ENCODE data around the gene SPACA1. TPM values are rescaled to one million over a fixed set of nuclear protein-coding genes. Genes with fewer than 3 reads are reported as not detected.

Gene SPACA1
- total RNA-seq, 4 donors from 2014 or later, result not detected

GRCh38 chr6:88031550-88031949, 16.1 kb upstream of the SPACA1 start:
- H3K9me3 ChIP-seq, result peaks cover 0 to 42% (median 31%) of the 10 kb centered on the region in 4 donors
- WGBS, result 73% methylated on average over 1 of the region's 1 CpG
- no peaks in the 10 kb centered on the region for H3K36me3 ChIP-seq
- H3K27me3 ChIP-seq, result no peaks in the 10 kb centered on the region
- no peak for DNase-seq (ENCODE audit: extremely low spot score)
- TF ChIP-seq, protein P1, sequence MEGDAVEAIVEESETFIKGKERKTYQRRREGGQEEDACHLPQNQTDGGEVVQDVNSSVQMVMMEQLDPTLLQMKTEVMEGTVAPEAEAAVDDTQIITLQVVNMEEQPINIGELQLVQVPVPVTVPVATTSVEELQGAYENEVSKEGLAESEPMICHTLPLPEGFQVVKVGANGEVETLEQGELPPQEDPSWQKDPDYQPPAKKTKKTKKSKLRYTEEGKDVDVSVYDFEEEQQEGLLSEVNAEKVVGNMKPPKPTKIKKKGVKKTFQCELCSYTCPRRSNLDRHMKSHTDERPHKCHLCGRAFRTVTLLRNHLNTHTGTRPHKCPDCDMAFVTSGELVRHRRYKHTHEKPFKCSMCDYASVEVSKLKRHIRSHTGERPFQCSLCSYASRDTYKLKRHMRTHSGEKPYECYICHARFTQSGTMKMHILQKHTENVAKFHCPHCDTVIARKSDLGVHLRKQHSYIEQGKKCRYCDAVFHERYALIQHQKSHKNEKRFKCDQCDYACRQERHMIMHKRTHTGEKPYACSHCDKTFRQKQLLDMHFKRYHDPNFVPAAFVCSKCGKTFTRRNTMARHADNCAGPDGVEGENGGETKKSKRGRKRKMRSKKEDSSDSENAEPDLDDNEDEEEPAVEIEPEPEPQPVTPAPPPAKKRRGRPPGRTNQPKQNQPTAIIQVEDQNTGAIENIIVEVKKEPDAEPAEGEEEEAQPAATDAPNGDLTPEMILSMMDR (IDR thresholded peaks at IDR 0.05), result no peak
- TF ChIP-seq POLR2A (IDR thresholded peaks at IDR 0.05; ENCODE audit: low read depth) (no peak), POLR2AphosphoS5 (IDR thresholded peaks at IDR 0.05) (no peak), EP300 (IDR thresholded peaks at IDR 0.05) (no peak)
- no peak overlapping the region for H3K27ac ChIP-seq (replicated peaks in 1 of 4)
- intact Hi-C loops (cut with DNase I), result no loop called here
- H3K4me1 ChIP-seq, result no peaks in the 10 kb centered on the region
- no peak overlapping the region for H3K4me3 ChIP-seq

GRCh38 chr6:88044530-88044929, 3.1 kb upstream of the SPACA1 start:
- Histone ChIP-seq H3K9me3 (peaks cover 0 to 6% (median 2%) of the 10 kb centered on the region in 4 donors), H3K4me1 (no peaks in the 10 kb centered on the region), H3K4me3 (no peak overlapping the region), H3K27me3 (peaks cover 0 to 9% (median 0%) of the 10 kb centered on the region in 4 donors), H3K27ac (replicated peaks in 1 of 4) (no peak overlapping the region), H3K36me3 (no peaks in the 10 kb centered on the region)
- intact Hi-C loops (cut with DNase I), result no loop called here
- no peak for DNase-seq (ENCODE audit: extremely low spot score)
- TF ChIP-seq, protein P1 (IDR thresholded peaks at IDR 0.05), result no peak
- TF ChIP-seq EP300 (IDR thresholded peaks at IDR 0.05) (no peak), POLR2AphosphoS5 (IDR thresholded peaks at IDR 0.05) (no peak), POLR2A (IDR thresholded peaks at IDR 0.05; ENCODE audit: low read depth) (no peak)

DNA sequence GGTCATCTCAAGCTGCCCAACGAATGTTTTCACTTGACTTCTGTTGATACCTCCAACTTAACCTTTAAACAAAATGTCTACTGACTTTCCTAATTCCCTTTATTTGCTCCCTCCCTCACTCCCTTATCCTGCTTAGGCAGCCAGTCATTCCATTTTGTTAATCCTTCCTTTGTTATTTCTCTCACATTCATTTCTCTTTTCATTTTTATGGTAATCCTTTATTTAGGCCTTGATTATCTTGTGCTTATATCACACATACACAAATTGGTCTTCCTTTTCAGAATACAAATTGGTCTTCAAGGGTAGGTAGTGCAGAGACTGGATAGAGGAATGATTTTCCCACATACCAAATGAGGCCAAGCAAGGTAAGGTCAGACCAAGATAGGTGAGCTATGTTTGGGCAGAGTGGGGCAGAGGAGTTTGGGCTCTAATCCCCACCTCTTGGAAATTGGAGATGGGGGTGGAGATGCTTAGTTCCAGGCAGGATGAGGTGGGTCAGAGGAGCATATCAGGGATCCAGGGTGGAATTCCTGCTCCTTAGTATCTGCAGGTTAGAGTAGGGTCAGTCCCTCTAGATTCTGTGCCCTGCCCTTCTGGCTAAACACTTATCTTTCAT, 2.0 kb upstream of the SPACA1 start:
- H3K4me3 ChIP-seq, result no peak overlapping the region
- H3K27ac ChIP-seq (replicated peaks in 1 of 4), result no peak overlapping the region
- no peak for DNase-seq (ENCODE audit: extremely low spot score)
- peaks cover 0 to 6% (median 2%) of the 10 kb centered on the region in 4 donors for H3K9me3 ChIP-seq
- peaks cover 0 to 9% (median 0%) of the 10 kb centered on the region in 4 donors for H3K27me3 ChIP-seq
- 70% methylated on average over 1 of the region's 1 CpG for WGBS
- no peaks in the 10 kb centered on the region for H3K36me3 ChIP-seq
- intact Hi-C loops (cut with DNase I), result no loop called here
- TF ChIP-seq, protein P1 (IDR thresholded peaks at IDR 0.05), result no peak
- TF ChIP-seq EP300 (IDR thresholded peaks at IDR 0.05) (no peak), POLR2A (IDR thresholded peaks at IDR 0.05; ENCODE audit: low read depth) (no peak), POLR2AphosphoS5 (IDR thresholded peaks at IDR 0.05) (no peak)
- H3K4me1 ChIP-seq, result no peaks in the 10 kb centered on the region

DNA sequence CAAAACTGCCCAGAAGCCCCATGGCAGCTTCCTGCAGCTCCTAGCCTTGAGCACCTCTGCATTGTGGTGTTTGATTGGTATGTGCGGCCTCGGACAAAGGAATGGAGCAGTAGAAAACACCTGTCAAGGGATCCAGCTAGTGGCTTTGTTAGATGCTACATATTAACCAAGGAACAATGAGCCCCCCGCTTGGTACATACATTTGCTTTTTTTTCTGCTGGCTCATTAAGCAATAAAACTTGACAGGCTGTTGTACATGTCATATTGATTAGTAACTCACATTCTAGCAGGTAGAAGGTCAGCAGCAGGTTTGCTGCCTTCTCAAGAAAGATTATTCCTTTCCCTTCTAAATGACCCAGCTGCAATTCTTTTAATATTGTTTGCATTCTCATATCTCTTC, 937 bp downstream of the SPACA1 start:
- Histone ChIP-seq H3K9me3 (peaks cover 0 to 6% (median 2%) of the 10 kb centered on the region in 4 donors), H3K27ac (replicated peaks in 1 of 4) (no peak overlapping the region), H3K4me3 (no peak overlapping the region), H3K36me3 (no peaks in the 10 kb centered on the region), H3K4me1 (no peaks in the 10 kb centered on the region), H3K27me3 (peaks cover 0 to 9% (median 0%) of the 10 kb centered on the region in 4 donors)
- WGBS, result 79% methylated on average over 3 of the region's 3 CpGs
- no peak for TF ChIP-seq EP300 (IDR thresholded peaks at IDR 0.05)
- TF ChIP-seq POLR2A (IDR thresholded peaks at IDR 0.05; ENCODE audit: low read depth), result no peak
- no peak for TF ChIP-seq POLR2AphosphoS5 (IDR thresholded peaks at IDR 0.05)
- TF ChIP-seq, protein P1 (IDR thresholded peaks at IDR 0.05), result no peak
- DNase-seq (ENCODE audit: extremely low spot score), result no peak
- intact Hi-C loops (cut with DNase I), result no loop called here
